ENCODE results near the gene ZC3H18. TPM values are rescaled to one million over a fixed set of nuclear protein-coding genes. Genes with fewer than 3 reads are reported as not detected.
A peak's percentile ranks its signal among the peaks of the same experiment; 100 is the strongest.

ZC3H18 gene
- total and polyA plus RNA-seq, 2 experiments from 2014 or later: 16.8 to 37.1 TPM

- peaks cover 15% of the 10 kb centered on the region for H3K79me2 ChIP-seq
- H3K4me2 ChIP-seq: peak overlapping the region; percentile 99
- H3K4me3 ChIP-seq: peak overlapping the region; percentile 82
- no peak overlapping the region for H2AFZ ChIP-seq
- H4K20me1 ChIP-seq (ENCODE audit: insufficient read depth, poor library complexity, severe bottlenecking): peaks cover 6% of the 10 kb centered on the region
- TF ChIP-seq EZH2 (IDR thresholded peaks at IDR 0.05; ENCODE audit: borderline replicate concordance) (no peak), EZH2phosphoT487 (IDR thresholded peaks at IDR 0.05; ENCODE audit: low read depth, severe bottlenecking, unreplicated experiment) (no peak), CTCF (IDR thresholded peaks at IDR 0.05; ENCODE audit: poor library complexity) (no peak)
- H3K4me1 ChIP-seq (ENCODE audit: insufficient read depth): peaks cover 15% of the 10 kb centered on the region
- H3K27ac ChIP-seq: peak overlapping the region; percentile 91
- no peaks in the 10 kb centered on the region for H3K36me3 ChIP-seq (replicated peaks; ENCODE audit: insufficient read depth, low read depth)
- 55% methylated on average over 23 of the region's 24 CpGs for WGBS (ENCODE audit: low lambda C conversion rate, missing lambda C conversion rate)
- DNase-seq (ENCODE audit: low spot score): peak; percentile 73
- H3K27me3 ChIP-seq: no peaks in the 10 kb centered on the region
- H3K9me3 ChIP-seq (ENCODE audit: low read depth): no peaks in the 10 kb centered on the region
- no peaks in the 10 kb centered on the region for H3K9me2 ChIP-seq (replicated peaks; ENCODE audit: insufficient read depth)
Observed at GRCh38 chr16:88651276-88651988, 81.2 kb downstream of the ZC3H18 start.

- H4K20me1 ChIP-seq (ENCODE audit: insufficient read depth, poor library complexity, severe bottlenecking): peaks cover 6% of the 10 kb centered on the region
- no peak overlapping the region for H3K4me3 ChIP-seq
- no peaks in the 10 kb centered on the region for H3K9me3 ChIP-seq (ENCODE audit: low read depth)
- peak overlapping the region; percentile 91 for H3K27ac ChIP-seq
- H2AFZ ChIP-seq: no peak overlapping the region
- H3K4me1 ChIP-seq (ENCODE audit: insufficient read depth): peaks cover 15% of the 10 kb centered on the region
- peak overlapping the region; percentile 99 for H3K4me2 ChIP-seq
- DNase-seq (ENCODE audit: low spot score): no peak
- 91% methylated on average over 29 of the region's 29 CpGs for WGBS (ENCODE audit: low lambda C conversion rate, missing lambda C conversion rate)
- no peaks in the 10 kb centered on the region for H3K27me3 ChIP-seq
- no peaks in the 10 kb centered on the region for H3K9me2 ChIP-seq (replicated peaks; ENCODE audit: insufficient read depth)
- H3K36me3 ChIP-seq (replicated peaks; ENCODE audit: insufficient read depth, low read depth): no peaks in the 10 kb centered on the region
- H3K79me2 ChIP-seq: peaks cover 15% of the 10 kb centered on the region
- no peak for TF ChIP-seq EZH2 (IDR thresholded peaks at IDR 0.05; ENCODE audit: borderline replicate concordance)
- no peak for TF ChIP-seq CTCF (IDR thresholded peaks at IDR 0.05; ENCODE audit: poor library complexity)
- TF ChIP-seq EZH2phosphoT487 (IDR thresholded peaks at IDR 0.05; ENCODE audit: low read depth, severe bottlenecking, unreplicated experiment): no peak
Observed at GRCh38 chr16:88651989-88652761, 82.0 kb downstream of the ZC3H18 start.

- Histone ChIP-seq H3K9me2 (replicated peaks; ENCODE audit: insufficient read depth) (no peaks in the 10 kb centered on the region), H3K9me3 (ENCODE audit: low read depth) (no peaks in the 10 kb centered on the region), H3K79me2 (peaks cover 15% of the 10 kb centered on the region), H3K4me3 (no peak overlapping the region), H2AFZ (no peak overlapping the region), H4K20me1 (ENCODE audit: insufficient read depth, poor library complexity, severe bottlenecking) (peaks cover 6% of the 10 kb centered on the region), H3K27me3 (no peaks in the 10 kb centered on the region), H3K36me3 (replicated peaks; ENCODE audit: insufficient read depth, low read depth) (no peaks in the 10 kb centered on the region), H3K4me2 (no peak overlapping the region), H3K27ac (no peak overlapping the region), H3K4me1 (ENCODE audit: insufficient read depth) (peaks cover 15% of the 10 kb centered on the region)
- 98% methylated on average over 4 of the region's 8 CpGs for WGBS (ENCODE audit: low lambda C conversion rate, missing lambda C conversion rate)
- no peak for DNase-seq (ENCODE audit: low spot score)
- no peak for TF ChIP-seq EZH2phosphoT487 (IDR thresholded peaks at IDR 0.05; ENCODE audit: low read depth, severe bottlenecking, unreplicated experiment)
- no peak for TF ChIP-seq EZH2 (IDR thresholded peaks at IDR 0.05; ENCODE audit: borderline replicate concordance)
- no peak for TF ChIP-seq CTCF (IDR thresholded peaks at IDR 0.05; ENCODE audit: poor library complexity)
Observed at GRCh38 chr16:88652762-88653063, 82.5 kb downstream of the ZC3H18 start.
